Activated CD4-positive, CD25-positive, alpha-beta regulatory T cell (primary cell): Measurements from ENCODE around the gene SENP8.
"Not testable (repeated sequence)": the region's sequence is repeated elsewhere in the genome, so short reads cannot be mapped to it uniquely, and the experiment has no call there.

ENCODE experiments used
- DNase-seq, 4 experiments: peaks; one replicate each; lab custom pipeline; 2025; lab: John Stamatoyannopoulos, UW

SENP8 gene

DNA sequence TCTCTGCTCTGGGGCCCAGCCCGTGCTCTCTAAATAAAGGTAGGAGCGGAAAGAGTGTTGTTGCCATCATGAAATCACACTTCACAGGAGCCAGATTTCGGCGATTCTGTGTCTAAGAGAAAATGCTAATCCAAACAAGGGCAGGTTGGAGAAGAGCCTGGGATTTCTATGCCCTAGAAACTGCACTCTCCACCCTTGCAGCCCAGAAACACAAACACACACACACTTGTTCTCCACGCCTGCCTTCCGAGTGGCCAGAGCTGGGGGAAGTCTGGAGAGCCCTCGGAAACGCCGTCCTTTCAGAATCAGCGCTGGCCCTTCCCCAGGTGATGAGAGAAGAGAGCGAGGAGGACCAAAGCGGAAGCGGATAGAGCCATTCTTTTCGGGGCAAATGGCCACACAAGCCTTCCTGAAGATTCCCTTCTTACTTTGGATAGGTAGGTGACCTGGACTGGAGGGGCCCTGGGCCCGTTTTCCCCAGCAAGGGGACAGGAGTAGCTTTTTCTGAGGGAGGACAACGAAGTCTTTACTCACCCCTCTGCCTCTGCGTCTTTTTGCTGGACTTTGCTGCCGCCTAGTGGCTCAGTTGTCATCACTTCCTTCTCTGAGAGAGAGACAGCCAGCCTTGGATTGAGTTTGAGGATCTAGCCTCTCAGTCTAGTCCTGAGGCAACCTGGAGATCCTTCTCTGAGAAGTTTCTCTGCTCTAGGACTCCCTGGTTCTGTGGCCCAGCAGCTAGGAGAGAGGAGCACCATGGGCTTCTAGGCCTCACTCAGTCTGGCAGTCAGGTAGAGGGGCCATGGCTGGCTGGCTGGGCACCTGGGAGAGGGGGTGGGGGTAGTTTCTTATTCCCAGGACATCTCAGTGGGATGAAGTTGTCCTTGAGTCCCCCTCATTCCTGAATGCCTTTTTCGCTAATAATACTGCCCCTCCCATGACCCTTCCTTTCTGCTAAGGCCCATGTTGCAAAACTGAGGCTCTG lies 37.7 kb downstream of the SENP8 start:
- DNase-seq = peak; percentile 49 to 81 (median 68)

DNA sequence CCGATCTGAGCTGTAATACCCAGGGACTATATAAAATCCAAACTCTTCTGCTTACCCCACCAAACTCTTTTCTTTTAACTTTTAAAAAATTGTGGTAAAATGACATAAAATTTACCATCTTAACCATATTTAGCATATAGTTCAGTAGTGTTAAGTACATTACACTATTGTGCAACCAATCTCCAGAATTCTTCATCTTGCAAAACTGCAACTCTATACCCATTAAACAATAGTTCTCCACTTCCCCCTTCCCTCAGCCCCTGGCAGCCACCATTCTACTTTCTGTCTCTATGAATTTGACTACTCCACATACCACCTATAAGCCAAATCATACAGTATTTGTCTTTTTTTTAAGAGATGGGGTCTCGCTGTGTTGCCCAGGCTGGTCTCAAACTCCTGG lies 38.7 kb downstream of the SENP8 start:
- DNase-seq = no peak

DNA sequence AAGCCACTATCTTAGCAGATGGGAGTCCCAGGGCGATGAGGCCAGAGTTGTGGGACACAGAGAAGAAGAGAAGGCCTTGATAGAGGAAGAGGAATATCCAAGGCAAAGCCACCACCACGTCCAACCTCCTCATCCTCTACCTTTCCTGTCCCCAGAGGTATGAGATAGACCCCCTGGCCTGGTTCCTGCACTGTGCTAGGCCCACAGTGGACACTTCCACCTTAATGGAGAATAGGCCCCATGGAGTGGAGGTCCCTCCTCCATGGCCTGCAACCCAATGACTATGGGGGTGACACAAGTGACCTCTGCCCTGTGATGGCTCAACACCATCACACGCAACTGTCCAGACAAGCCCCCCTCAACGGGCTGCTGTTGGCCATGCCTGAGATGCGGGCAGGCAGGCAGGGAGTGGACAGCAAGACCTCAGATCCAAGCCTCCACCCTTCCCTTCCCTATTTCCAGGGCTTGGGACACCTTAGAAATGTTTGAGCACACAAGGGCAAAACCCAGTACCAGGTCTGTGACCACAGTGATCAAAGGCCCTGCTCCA lies 42.6 kb downstream of the SENP8 start:
- DNase-seq = no peak

- no peak for DNase-seq
These were observed 43.3 kb downstream of the SENP8 start for GRCh38 chr15:72161361-72162132.

DNA sequence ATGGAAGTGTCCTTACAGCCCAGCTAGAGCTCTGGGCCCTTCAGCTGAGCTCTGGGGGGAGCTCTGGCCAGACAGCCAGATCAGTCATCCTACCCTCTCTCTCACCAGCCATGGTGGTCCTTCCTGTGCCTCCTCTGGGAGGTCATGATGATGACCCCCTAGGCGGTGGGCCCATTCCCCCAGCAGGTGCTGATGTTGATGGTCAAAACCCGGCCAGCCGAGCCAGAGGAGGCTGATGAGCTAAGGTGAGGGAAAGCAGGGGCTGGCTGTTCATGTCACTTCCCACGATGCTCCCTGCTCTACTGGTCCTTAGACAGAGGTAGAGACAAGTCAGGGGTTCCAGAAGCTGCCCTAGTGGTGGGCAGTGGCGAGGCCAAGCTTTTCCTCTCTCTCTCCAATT lies 44.4 kb downstream of the SENP8 start:
- no peak for DNase-seq

GRCh38 chr15:72163719-72164118 lies 45.5 kb downstream of the SENP8 start:
- no peak for DNase-seq

DNA sequence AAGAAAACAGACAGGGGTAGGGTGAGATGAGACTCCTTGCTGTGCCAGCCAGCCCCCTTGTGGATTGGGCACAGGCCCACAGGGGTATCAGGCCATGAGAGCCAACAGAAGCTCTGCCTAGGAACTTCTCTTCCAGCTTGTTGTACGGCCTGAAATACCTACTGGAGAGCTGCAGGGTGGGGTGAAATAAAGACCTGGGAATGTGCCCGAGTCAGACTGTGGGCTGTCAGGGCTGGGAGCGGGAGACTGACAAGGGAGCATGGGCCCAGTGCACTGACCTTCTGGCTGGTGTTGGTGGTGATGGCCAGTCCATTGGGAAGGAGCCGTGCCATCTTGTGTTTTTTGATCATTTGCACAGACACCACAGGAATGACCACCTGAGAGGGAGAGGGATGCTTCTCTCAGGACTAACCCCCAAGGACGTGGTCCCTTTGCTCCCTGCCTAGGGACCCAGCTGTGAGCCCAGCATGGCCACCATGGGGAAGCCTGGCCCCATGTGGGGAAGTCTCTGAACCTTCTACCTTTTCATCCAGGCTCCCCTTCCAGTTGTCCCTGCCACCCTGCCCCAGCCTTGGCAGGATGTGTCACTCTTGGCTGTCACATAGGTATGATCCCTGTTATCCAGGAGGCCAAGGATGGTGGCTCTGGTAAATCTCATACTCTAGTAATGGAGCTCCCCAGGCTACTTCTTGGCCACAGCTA lies 48.7 kb downstream of the SENP8 start:
- no peak for DNase-seq

GRCh38 chr15:72167445-72167844 lies 49.2 kb downstream of the SENP8 start:
- DNase-seq = no peak

GRCh38 chr15:72168131-72168807 lies 50.1 kb downstream of the SENP8 start:
- no peak for DNase-seq

DNA sequence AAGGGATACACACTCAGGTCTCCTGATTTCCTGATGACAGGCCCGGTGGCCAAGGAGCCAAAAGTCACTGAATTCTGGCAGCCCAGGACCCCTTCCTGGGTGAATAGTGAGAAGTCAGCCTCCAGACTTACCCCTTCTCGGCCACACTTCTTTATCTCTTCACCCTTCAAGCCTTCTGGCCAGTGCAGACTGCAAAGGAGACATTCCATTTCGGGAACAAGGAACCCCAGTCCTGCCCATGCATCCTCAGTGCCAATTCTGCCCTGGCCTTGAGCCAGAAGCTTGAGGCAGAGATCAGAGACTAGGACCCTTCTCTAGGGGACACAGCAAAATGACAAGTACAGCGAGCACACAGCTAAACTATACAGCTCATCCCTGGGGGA lies 50.6 kb downstream of the SENP8 start:
- DNase-seq = no peak

- DNase-seq = no peak
These were observed 51.2 kb downstream of the SENP8 start for GRCh38 chr15:72169236-72169920.

DNA sequence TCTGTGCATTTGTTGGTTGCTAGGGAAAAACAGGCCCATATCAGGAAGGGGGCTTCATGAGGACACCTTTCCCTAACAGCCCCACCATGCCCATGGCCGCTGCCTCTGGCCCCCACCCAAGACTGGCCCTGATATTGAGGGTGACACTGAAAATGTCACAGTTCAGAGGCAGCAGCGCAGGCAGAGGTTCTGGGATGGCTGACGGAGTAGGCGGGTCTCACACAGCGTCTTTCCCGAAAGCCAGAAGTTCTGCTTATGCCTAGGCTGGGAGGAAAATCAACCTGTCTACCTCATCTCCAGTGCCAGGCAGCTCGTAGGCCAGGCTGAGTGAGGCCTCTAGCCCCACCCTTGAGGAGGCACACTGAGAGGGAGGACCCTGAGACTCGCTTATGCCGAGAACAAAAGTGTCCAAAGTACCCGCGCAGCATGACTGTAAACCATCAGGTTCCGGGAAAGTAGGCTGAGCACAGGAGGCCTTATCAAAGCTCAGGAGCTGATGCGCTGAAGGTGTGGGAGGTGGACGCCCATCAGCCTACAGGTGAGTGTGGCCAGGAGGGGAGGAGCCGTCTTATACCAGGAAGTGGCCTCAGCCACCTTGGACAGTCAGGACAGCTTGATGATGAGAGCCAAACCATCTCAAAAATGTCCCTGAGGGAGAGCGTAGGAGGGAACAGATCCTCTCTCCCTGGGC lies 51.9 kb downstream of the SENP8 start:
- no peak for DNase-seq

DNA sequence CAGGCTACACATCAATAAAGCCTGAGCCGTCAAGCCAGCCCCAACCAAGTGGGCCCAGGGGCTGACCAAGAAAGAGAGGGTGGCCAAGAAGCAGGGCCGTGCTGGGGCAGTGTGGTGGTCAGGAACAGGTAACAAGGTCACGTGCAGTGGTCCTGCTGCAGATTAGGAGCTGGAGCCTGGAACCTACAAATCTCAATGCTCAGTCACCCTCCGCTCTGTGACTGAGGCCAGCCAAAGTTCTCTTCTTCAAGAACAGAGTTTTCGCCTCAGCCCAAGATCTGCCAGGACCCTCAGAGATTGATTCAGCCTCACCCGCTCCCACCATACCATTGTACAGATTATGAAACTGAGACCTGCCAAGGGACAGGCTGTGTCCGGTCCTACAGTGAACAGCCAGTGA lies 52.5 kb downstream of the SENP8 start:
- no peak for DNase-seq

GRCh38 chr15:72171978-72172377 lies 53.8 kb downstream of the SENP8 start:
- DNase-seq = not testable (repeated sequence)

GRCh38 chr15:72172796-72173195 lies 54.6 kb downstream of the SENP8 start:
- no peak for DNase-seq

DNA sequence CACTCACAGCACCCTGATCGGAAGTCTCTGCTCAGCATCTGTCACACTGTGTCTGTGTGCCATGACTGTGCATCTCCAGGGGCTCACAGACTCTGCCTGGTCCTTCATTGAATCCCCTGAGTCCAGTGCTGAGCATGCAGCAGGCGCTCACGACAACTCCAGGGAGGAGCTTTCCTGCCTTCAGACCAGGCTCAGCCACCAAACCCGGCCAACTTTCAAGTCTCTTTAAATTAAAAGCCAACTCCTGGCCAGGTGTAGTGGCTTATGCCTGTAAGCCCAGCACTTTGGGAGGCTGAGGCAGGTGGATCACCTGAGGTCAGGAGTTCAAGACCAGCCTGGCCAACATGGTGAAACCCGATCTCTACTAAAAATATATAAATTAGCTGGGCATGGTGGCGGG lies 55.2 kb downstream of the SENP8 start:
- no peak for DNase-seq

GRCh38 chr15:72173864-72174550 lies 55.8 kb downstream of the SENP8 start:
- DNase-seq = no peak

- no peak for DNase-seq
These were observed 56.5 kb downstream of the SENP8 start for GRCh38 chr15:72174551-72175165.
